ENCODE results near the gene NAP1L1.

- no peak for TF ChIP-seq CTCF (conservative IDR thresholded peaks at IDR 0.05; ENCODE audit: low read depth in 2 of 2)
- no peak for TF ChIP-seq EZH2phosphoT487 (IDR thresholded peaks at IDR 0.05; ENCODE audit: unreplicated experiment)
- no peak for TF ChIP-seq ETS1 (IDR thresholded peaks at IDR 0.05)
- peak; percentile 39 for TF ChIP-seq POLR2AphosphoS5 (IDR thresholded peaks at IDR 0.05; ENCODE audit: low read depth)
- TF ChIP-seq EZH2 (IDR thresholded peaks at IDR 0.05; ENCODE audit: low read depth, unreplicated experiment): no peak
- TF ChIP-seq STAT1 (IDR thresholded peaks at IDR 0.05; ENCODE audit: unreplicated experiment): no peak
- TF ChIP-seq JUNB (IDR thresholded peaks at IDR 0.05; ENCODE audit: unreplicated experiment): no peak
- no peak for TF ChIP-seq CREB1 (CRISPR knock-in tag; IDR thresholded peaks at IDR 0.05; ENCODE audit: low read depth)
- no peak for TF ChIP-seq REST (IDR thresholded peaks at IDR 0.05; ENCODE audit: unreplicated experiment)
- no peak for TF ChIP-seq ZNF114 (CRISPR knock-in tag; IDR thresholded peaks at IDR 0.05)
- TF ChIP-seq NANOG (IDR thresholded peaks at IDR 0.05; ENCODE audit: borderline replicate concordance): no peak
Measured at GRCh38 chr12:76040461-76040860, 44.0 kb downstream of the NAP1L1 start.
